Measurements from ENCODE around the gene NTM.

GRCh38 chr11:131737357-131737756 lies 366.9 kb downstream of the NTM start:
- no peak for TF ChIP-seq CTCF (conservative IDR thresholded peaks at IDR 0.05; ENCODE audit: low read length)
- no peak for TF ChIP-seq EZH2phosphoT487 (IDR thresholded peaks at IDR 0.05; ENCODE audit: borderline replicate concordance)

Measured in Loucy (cell line).